ENCODE data around the gene CFL2. TPM values are rescaled to one million over a fixed set of nuclear protein-coding genes. Genes with fewer than 3 reads are reported as not detected.

The CFL2 gene
- polyA plus RNA-seq, 1 of the 3 experiments (the other 2 are of a cell fraction), result 48.1 TPM

- CTCF ChIA-PET, result no interaction called here
- WGBS (ENCODE audit: low lambda C conversion rate), result 59% methylated on average over 4 of the region's 4 CpGs
- Histone ChIP-seq H3K9ac (no peak overlapping the region), H3K79me2 (ENCODE audit: insufficient read depth) (peaks cover 5% of the 10 kb centered on the region), H3K4me3 (ENCODE audit: low read depth in 2 of 2, low read length in 1 of 2) (no peak overlapping the region), H3K4me2 (no peak overlapping the region), H3K27ac (ENCODE audit: low read depth in 2 of 2, low read length in 1 of 2) (no peak overlapping the region), H3K9me3 (no peaks in the 10 kb centered on the region), H2AFZ (ENCODE audit: low read depth) (no peak overlapping the region), H3K4me1 (ENCODE audit: control insufficient read depth in 1 of 2, insufficient read depth in 2 of 2, low read depth in 1 of 2, low read length in 1 of 2) (peaks cover 0 to 5% of the 10 kb centered on the region in 2 experiments), H3K36me3 (replicated peaks in 1 of 2; ENCODE audit: control insufficient read depth in 1 of 2, insufficient read depth in 2 of 2, low read length in 1 of 2) (no peaks in the 10 kb centered on the region), H3K9me2 (no peaks in the 10 kb centered on the region), H3K27me3 (ENCODE audit: insufficient read depth) (no peaks in the 10 kb centered on the region), H3F3A (replicated peaks; ENCODE audit: insufficient read depth) (peaks cover 10% of the 10 kb centered on the region), H4K20me1 (ENCODE audit: insufficient read depth) (no peaks in the 10 kb centered on the region)
- DNase-seq, result no peak
- TF ChIP-seq RXRA (IDR thresholded peaks at IDR 0.05; ENCODE audit: borderline replicate concordance, low read depth), result no peak
- peak; percentile 12; the same call in 1 of the 2 replicates for TF ChIP-seq FOSL2 (IDR thresholded peaks at IDR 0.05; ENCODE audit: borderline replicate concordance, low read depth)
- peak; percentile 83 for TF ChIP-seq MEF2A (IDR thresholded peaks at IDR 0.05; ENCODE audit: borderline replicate concordance, low read depth)
- POLR2A ChIA-PET, result no interaction called here
Measured at GRCh38 chr14:34718750-34719304, 4.4 kb upstream of the CFL2 start.

GRCh38 chr14:34715127-34715863, 902 bp upstream of the CFL2 start:
- Histone ChIP-seq H2AFZ (ENCODE audit: low read depth) (peak overlapping the region; percentile 69), H3F3A (replicated peaks; ENCODE audit: insufficient read depth) (peaks cover 35% of the 10 kb centered on the region), H3K27ac (ENCODE audit: low read depth in 2 of 2, low read length in 1 of 2) (peak overlapping the region; percentile 90 to 91), H3K9me2 (no peaks in the 10 kb centered on the region), H3K9ac (peak overlapping the region; percentile 88), H3K4me3 (ENCODE audit: low read depth in 2 of 2, low read length in 1 of 2) (peak overlapping the region; percentile 68 to 83), H3K79me2 (ENCODE audit: insufficient read depth) (peaks cover 36% of the 10 kb centered on the region), H4K20me1 (ENCODE audit: insufficient read depth) (0 out of 2 replicates have a peak, but pooled peaks cover 3% of the 10 kb centered on the region), H3K9me3 (no peaks in the 10 kb centered on the region), H3K4me2 (peak overlapping the region; percentile 65), H3K4me1 (ENCODE audit: control insufficient read depth in 1 of 2, insufficient read depth in 2 of 2, low read depth in 1 of 2, low read length in 1 of 2) (peaks cover 22 to 23% of the 10 kb centered on the region in 2 experiments), H3K36me3 (replicated peaks in 1 of 2; ENCODE audit: control insufficient read depth in 1 of 2, insufficient read depth in 2 of 2, low read length in 1 of 2) (peaks cover 8 to 15% of the 10 kb centered on the region in 2 experiments), H3K27me3 (ENCODE audit: insufficient read depth) (no peaks in the 10 kb centered on the region)
- ChIA-PET POLR2A (interaction anchor here (0.6 to 1.1 kb wide), 3 partner anchors 38 to 254 kb away, joined by 3 to 4 read pairs (median 3); no protein-coding TSS in a partner anchor), CTCF (interaction anchor here (3.7 kb wide), 1 partner anchor 43 kb away, joined by 24 read pairs; no protein-coding TSS in a partner anchor)
- TF ChIP-seq MAX (IDR thresholded peaks at IDR 0.05; ENCODE audit: low read depth), result no peak
- no peak for TF ChIP-seq SIN3A (IDR thresholded peaks at IDR 0.05; ENCODE audit: borderline replicate concordance, low read depth, low read length)
- no peak for TF ChIP-seq POLR2AphosphoS5 (IDR thresholded peaks at IDR 0.05; ENCODE audit: low read depth, low read length)
- no peak for TF ChIP-seq TEAD4 (IDR thresholded peaks at IDR 0.05; ENCODE audit: borderline replicate concordance, insufficient read depth)
- TF ChIP-seq USF2 (IDR thresholded peaks at IDR 0.05; ENCODE audit: borderline replicate concordance, low read depth, low read length), result no peak
- no peak for TF ChIP-seq RFX5 (IDR thresholded peaks at IDR 0.05; ENCODE audit: low read length)
- no peak for TF ChIP-seq MEF2A (IDR thresholded peaks at IDR 0.05; ENCODE audit: borderline replicate concordance, low read depth)
- no peak for TF ChIP-seq SMC3 (IDR thresholded peaks at IDR 0.05; ENCODE audit: low read depth, low read length)
- TF ChIP-seq MXI1 (IDR thresholded peaks at IDR 0.05; ENCODE audit: low read depth, low read length), result no peak
- no peak for TF ChIP-seq GABPA (IDR thresholded peaks at IDR 0.05; ENCODE audit: low read depth)
- no peak for TF ChIP-seq RAD21 (IDR thresholded peaks at IDR 0.05; ENCODE audit: low read length)
- no peak for TF ChIP-seq NFIC (IDR thresholded peaks at IDR 0.05; ENCODE audit: borderline replicate concordance)
- no peak for TF ChIP-seq TCF12 (IDR thresholded peaks at IDR 0.05)
- no peak for TF ChIP-seq FOSL2 (IDR thresholded peaks at IDR 0.05; ENCODE audit: borderline replicate concordance, low read depth)
- no peak for TF ChIP-seq NRF1 (IDR thresholded peaks at IDR 0.05; ENCODE audit: low read depth, low read length)
- no peak for TF ChIP-seq EP300 (IDR thresholded peaks at IDR 0.05; ENCODE audit: borderline replicate concordance in 1 of 2, low read depth in 1 of 2, low read length in 1 of 2)
- DNase-seq, result no peak
- WGBS (ENCODE audit: low lambda C conversion rate), result 80% methylated on average over 8 of the region's 8 CpGs
